H9 (cell line): ENCODE data around the gene ANXA7. TPM values are rescaled to one million over a fixed set of nuclear protein-coding genes. Genes with fewer than 3 reads are reported as not detected.

ENCODE experiments used
- DNase-seq: peaks from one replicate; pipeline ENCODE4 v3.0.0-alpha.2; 2017
- H2AFZ ChIP-seq: one replicate; pipeline ENCODE4 v1.6.1; 2013; ENCODE audit warnings: mild to moderate bottlenecking, low read length, control low read depth, moderate library complexity
- H2AK5ac ChIP-seq: 2 replicates; pipeline ENCODE4 v1.6.1; 2013; ENCODE audit warnings: low read length, control low read depth, mixed read lengths; ENCODE audit not compliant: insufficient read length
- H2BK120ac ChIP-seq: one replicate; pipeline ENCODE4 v1.6.1; 2013; ENCODE audit warnings: low read depth, mild to moderate bottlenecking, low read length, control low read depth, inconsistent platforms; ENCODE audit not compliant: poor library complexity, severe bottlenecking
- H2BK12ac ChIP-seq: 2 replicates; pipeline ENCODE4 v1.6.1; 2013; ENCODE audit warnings: low read length, control low read depth, mixed read lengths, low read depth; ENCODE audit not compliant: insufficient read length
- H2BK15ac ChIP-seq: 2 replicates; pipeline ENCODE4 v1.6.1; 2013; ENCODE audit warnings: low read depth, low read length, control low read depth
- H2BK20ac ChIP-seq: one replicate; pipeline ENCODE4 v1.6.1; 2013; ENCODE audit warnings: low read depth, mild to moderate bottlenecking, low read length, control low read depth, inconsistent platforms; ENCODE audit not compliant: poor library complexity, severe bottlenecking
- H2BK5ac ChIP-seq: 2 replicates; pipeline ENCODE4 v1.6.1; 2013; ENCODE audit warnings: low read length, control low read depth, mixed read lengths; ENCODE audit not compliant: insufficient read length
- H3K14ac ChIP-seq: 2 replicates; pipeline ENCODE4 v1.6.1; 2013; ENCODE audit warnings: low read length, control low read depth; ENCODE audit not compliant: insufficient read depth
- H3K18ac ChIP-seq: 2 replicates; pipeline ENCODE4 v1.6.1; 2013; ENCODE audit warnings: low read depth, mild to moderate bottlenecking, mixed read lengths, low read length, control low read depth; ENCODE audit not compliant: insufficient read length
- H3K23ac ChIP-seq: 2 replicates; pipeline ENCODE4 v1.6.1; 2013; ENCODE audit warnings: low read length, control low read depth, mixed read lengths, low read depth; ENCODE audit not compliant: insufficient read length
- H3K23me2 ChIP-seq: 2 replicates; pipeline ENCODE4 v1.6.1; 2013; ENCODE audit warnings: low read depth, mild to moderate bottlenecking, mixed read lengths, low read length, control low read depth; ENCODE audit not compliant: insufficient read length, poor library complexity, severe bottlenecking
- H3K27ac ChIP-seq: 2 replicates; pipeline ENCODE4 v1.5.1; 2013; ENCODE audit warnings: low read length, control low read depth, mixed read lengths, low read depth; ENCODE audit not compliant: insufficient read length
- H3K27me3 ChIP-seq: 2 replicates; pipeline ENCODE4 v1.6.1; 2013; ENCODE audit warnings: low read length, control low read depth, inconsistent platforms; ENCODE audit not compliant: insufficient read depth
- H3K4ac ChIP-seq: 2 replicates; pipeline ENCODE4 v1.6.1; 2013; ENCODE audit warnings: low read depth, mild to moderate bottlenecking, control low read depth, inconsistent platforms, low read length, moderate library complexity
- H3K4me1 ChIP-seq: 2 replicates; pipeline ENCODE4 v1.6.1; 2013; ENCODE audit warnings: low read length, control low read depth, inconsistent platforms; ENCODE audit not compliant: insufficient read depth
- H3K4me2 ChIP-seq: 2 replicates; pipeline ENCODE4 v1.6.1; 2013; ENCODE audit warnings: low read length, control low read depth, mixed read lengths; ENCODE audit not compliant: insufficient read length, insufficient read depth
- H3K56ac ChIP-seq: 2 replicates; pipeline ENCODE4 v1.6.1; 2013; ENCODE audit warnings: low read depth, mild to moderate bottlenecking, mixed read lengths, low read length, control low read depth; ENCODE audit not compliant: insufficient read length
- H3K79me1 ChIP-seq: 2 replicates; pipeline ENCODE4 v1.6.1; 2013; ENCODE audit warnings: low read depth, mild to moderate bottlenecking, moderate library complexity, low read length, control low read depth, inconsistent platforms; ENCODE audit not compliant: insufficient read depth, poor library complexity, severe bottlenecking
- H3K79me2 ChIP-seq: 2 replicates; pipeline ENCODE4 v1.6.1; 2013; ENCODE audit warnings: low read length, control low read depth, inconsistent platforms; ENCODE audit not compliant: insufficient read depth
- H3K9ac ChIP-seq: 2 replicates; pipeline ENCODE4 v1.6.1; 2013; ENCODE audit warnings: low read length, control low read depth, mixed read lengths; ENCODE audit not compliant: insufficient read length; ENCODE audit errors: extremely low read depth
- H3K9me3 ChIP-seq: one replicate; pipeline ENCODE4 v1.6.1; 2013; ENCODE audit warnings: low read depth, low read length, inconsistent platforms; ENCODE audit not compliant: control insufficient read depth
- H3T11ph ChIP-seq: one replicate; pipeline ENCODE4 v1.6.1; 2013; ENCODE audit warnings: mild to moderate bottlenecking, low read length, control low read depth, inconsistent platforms
- H4K20me1 ChIP-seq: one replicate; pipeline ENCODE4 v1.6.1; 2013; ENCODE audit not compliant: control insufficient read depth, insufficient read length, insufficient read depth
- H4K5ac ChIP-seq: 2 replicates; pipeline ENCODE4 v1.6.1; 2013; ENCODE audit warnings: low read depth, mild to moderate bottlenecking, mixed read lengths, low read length, control low read depth; ENCODE audit not compliant: insufficient read length
- H4K8ac ChIP-seq: replicated peaks from 2 replicates; pipeline ENCODE4 v1.6.1; 2013; ENCODE audit warnings: low read length, control low read depth, mixed read lengths, low read depth; ENCODE audit not compliant: insufficient read length
- H4K91ac ChIP-seq: 2 replicates; pipeline ENCODE4 v1.6.1; 2013; ENCODE audit warnings: low read depth, mild to moderate bottlenecking, moderate library complexity, mixed read lengths, low read length, control low read depth; ENCODE audit not compliant: insufficient read length
- H3K27ac Mint-ChIP-seq, 3 experiments: 2 replicates in 2 of 3; 3 replicates in 1 of 3; pipeline ENCODE4 v1.8.0; 2020 to 2021; ENCODE audit warnings: mixed read lengths in 3 of 3, mild to moderate bottlenecking in 1 of 3, moderate library complexity in 1 of 3
- H3K27me3 Mint-ChIP-seq: 2 replicates; pipeline ENCODE4 v1.8.0; 2021; ENCODE audit warnings: low read depth, mild to moderate bottlenecking, moderate library complexity, mixed read lengths
- H3K36me3 Mint-ChIP-seq, 3 experiments: 2 replicates in 2 of 3; 3 replicates in 1 of 3; pipeline ENCODE4 v1.8.0; 2020 to 2021; ENCODE audit warnings: low read depth in 3 of 3, mixed read lengths in 3 of 3; ENCODE audit not compliant: insufficient read depth in 1 of 3
- H3K4me1 Mint-ChIP-seq, 2 experiments: 2 replicates each; pipeline ENCODE4 v1.8.0; 2020; ENCODE audit warnings: mixed read lengths in 2 of 2
- H3K4me3 Mint-ChIP-seq, 2 experiments: 2 replicates in 1 of 2; 3 replicates in 1 of 2; pipeline ENCODE4 v1.8.0; 2020 to 2021; ENCODE audit warnings: mild to moderate bottlenecking in 2 of 2, mixed read lengths in 2 of 2, moderate library complexity in 1 of 2
- H3K9me3 Mint-ChIP-seq, 2 experiments: 2 replicates in 1 of 2; 3 replicates in 1 of 2; pipeline ENCODE4 v1.8.0; 2020; ENCODE audit warnings: mild to moderate bottlenecking in 2 of 2, mixed read lengths in 2 of 2, moderate library complexity in 1 of 2
- CTCF ChIP-seq: fragments of 200-600 bp; sonication (generic); conservative IDR thresholded peaks from 3 replicates; pipeline ENCODE4 v1.8.0; 2021; ENCODE audit warnings: antibody characterized with exemption, mild to moderate bottlenecking
- WGBS: extraction: QIAGEN DNeasy Blood & Tissue Kit; methylation state at CpG from one replicate; pipeline ENCODE4 v1.1.7; 2013; ENCODE audit warnings: missing lambda C conversion rate, low lambda C conversion rate, mixed read lengths; ENCODE audit not compliant: insufficient read length; ENCODE audit errors: extremely low coverage; 5-methylcytosine and 5-hydroxymethylcytosine counted together
- total RNA-seq: library from RNA; stranded (reverse); gene quantifications from 2 replicates; pipeline ENCODE4 v1.2.1, GENCODE V29; 2021

ANXA7 gene
- total RNA-seq, 1 experiment from 2014 or later = 84.6 TPM

- H2BK120ac ChIP-seq = no peak overlapping the region
- no peak overlapping the region for H3K4ac ChIP-seq
- H4K20me1 ChIP-seq = no peaks in the 10 kb centered on the region
- no peak overlapping the region for H4K91ac ChIP-seq
- no peak overlapping the region for H3K14ac ChIP-seq
- H3K9ac ChIP-seq = no peak overlapping the region
- H3K27ac ChIP-seq = no peak overlapping the region
- H3K56ac ChIP-seq = no peak overlapping the region
- peaks cover 16 to 18% of the 10 kb centered on the region in 2 experiments for H3K4me1 Mint-ChIP-seq
- no peaks in the 10 kb centered on the region; the same call in 1 of the 2 replicates for H3K79me2 ChIP-seq
- H2BK5ac ChIP-seq = no peak overlapping the region
- H3K23me2 ChIP-seq = peaks cover 16% of the 10 kb centered on the region
- no peaks in the 10 kb centered on the region for H3K27me3 ChIP-seq
- no peaks in the 10 kb centered on the region for H3K79me1 ChIP-seq
- H3K4me2 ChIP-seq = no peak overlapping the region
- no peak overlapping the region for H4K8ac ChIP-seq
- no peak overlapping the region for H2BK15ac ChIP-seq
- H3T11ph ChIP-seq = no peak overlapping the region
- H2AK5ac ChIP-seq = no peak overlapping the region
- H3K27ac Mint-ChIP-seq = no peak overlapping the region
- no peak overlapping the region for H2BK12ac ChIP-seq
- no CpG with 5 or more reads among the region's 3 CpGs for WGBS
- no peak overlapping the region for H3K18ac ChIP-seq
- TF ChIP-seq CTCF = no peak
- H3K4me3 Mint-ChIP-seq = no peak overlapping the region
- H3K4me1 ChIP-seq = no peaks in the 10 kb centered on the region
- DNase-seq = no peak
- no peak overlapping the region for H4K5ac ChIP-seq
- H3K9me3 Mint-ChIP-seq = no peaks in the 10 kb centered on the region
- H3K27me3 Mint-ChIP-seq = peaks cover 4% of the 10 kb centered on the region; the same call in 1 of the 2 replicates
- H3K23ac ChIP-seq = no peak overlapping the region
- H3K9me3 ChIP-seq = no peaks in the 10 kb centered on the region
- no peak overlapping the region for H2BK20ac ChIP-seq
- no peak overlapping the region for H2AFZ ChIP-seq
- no peaks in the 10 kb centered on the region for H3K36me3 Mint-ChIP-seq
These were observed 2.7 kb upstream of the ANXA7 start for GRCh38 chr10:73416571-73416970.
